Glutamatergic neuron (in vitro differentiated cells): Measurements from ENCODE around the gene COTL1. TPM values are rescaled to one million over a fixed set of nuclear protein-coding genes. Genes with fewer than 3 reads are reported as not detected.

Experiments
- DNase-seq: peaks from one replicate; pipeline ENCODE4 v3.0.0; 2022
- H3K27ac Mint-ChIP-seq: one replicate; pipeline ENCODE4 v1.8.0; 2020; ENCODE audit warnings: mild to moderate bottlenecking, mixed read lengths, inconsistent platforms; ENCODE audit not compliant: unreplicated experiment
- H3K27me3 Mint-ChIP-seq: one replicate; pipeline ENCODE4 v1.8.0; 2020; ENCODE audit warnings: mild to moderate bottlenecking, moderate library complexity, mixed read lengths, inconsistent platforms; ENCODE audit not compliant: unreplicated experiment
- H3K36me3 Mint-ChIP-seq: one replicate; pipeline ENCODE4 v1.8.0; 2020; ENCODE audit warnings: mild to moderate bottlenecking, mixed read lengths, inconsistent platforms; ENCODE audit not compliant: unreplicated experiment
- H3K4me1 Mint-ChIP-seq: one replicate; pipeline ENCODE4 v1.8.0; 2020; ENCODE audit warnings: mild to moderate bottlenecking, low read depth, mixed read lengths, inconsistent platforms; ENCODE audit not compliant: unreplicated experiment
- H3K4me3 Mint-ChIP-seq: one replicate; pipeline ENCODE4 v1.8.0; 2020; ENCODE audit warnings: mild to moderate bottlenecking, mixed read lengths, inconsistent platforms; ENCODE audit not compliant: unreplicated experiment
- H3K9me3 Mint-ChIP-seq: one replicate; pipeline ENCODE4 v1.8.0; 2020; ENCODE audit warnings: mild to moderate bottlenecking, moderate library complexity, mixed read lengths, inconsistent platforms; ENCODE audit not compliant: unreplicated experiment
- CTCF ChIP-seq: fragments of 200-600 bp; sonication (generic); IDR thresholded peaks from one replicate; pipeline ENCODE4 v1.5.0; 2021; ENCODE audit not compliant: partially characterized antibody, unreplicated experiment
- total RNA-seq: library from RNA; stranded (reverse); fragmentation: NEBNext Ultra II Directional; extraction: Animal tissue kit (Norgen Biotek cat#: 25700); gene quantifications from one replicate; pipeline ENCODE4 v1.2.1, GENCODE V29; 2021; ENCODE audit not compliant: unreplicated experiment

The COTL1 gene
- total RNA-seq, 1 donor from 2014 or later = 545 TPM

- peaks cover 3% of the 10 kb centered on the region for H3K9me3 Mint-ChIP-seq
- H3K4me1 Mint-ChIP-seq = peaks cover 21% of the 10 kb centered on the region
- no peaks in the 10 kb centered on the region for H3K36me3 Mint-ChIP-seq
- no peak for TF ChIP-seq CTCF
- H3K27ac Mint-ChIP-seq = no peak overlapping the region
- no peak for DNase-seq
- H3K27me3 Mint-ChIP-seq = peaks cover 11% of the 10 kb centered on the region
- H3K4me3 Mint-ChIP-seq = no peak overlapping the region
These were observed 54.0 kb downstream of the COTL1 start for GRCh38 chr16:84563786-84564420.

GRCh38 chr16:84563064-84563715 is 54.7 kb downstream of the COTL1 start:
- TF ChIP-seq CTCF = no peak
- DNase-seq = no peak
- Mint-ChIP-seq H3K36me3 (no peaks in the 10 kb centered on the region), H3K27me3 (peaks cover 13% of the 10 kb centered on the region), H3K4me1 (peaks cover 21% of the 10 kb centered on the region), H3K27ac (no peak overlapping the region), H3K9me3 (peaks cover 3% of the 10 kb centered on the region), H3K4me3 (no peak overlapping the region)

GRCh38 chr16:84562174-84562815 is 55.6 kb downstream of the COTL1 start:
- H3K9me3 Mint-ChIP-seq = peaks cover 3% of the 10 kb centered on the region
- H3K4me1 Mint-ChIP-seq = peaks cover 16% of the 10 kb centered on the region
- TF ChIP-seq CTCF = no peak
- H3K27ac Mint-ChIP-seq = no peak overlapping the region
- peaks cover 13% of the 10 kb centered on the region for H3K27me3 Mint-ChIP-seq
- H3K36me3 Mint-ChIP-seq = no peaks in the 10 kb centered on the region
- no peak for DNase-seq
- H3K4me3 Mint-ChIP-seq = no peak overlapping the region

GRCh38 chr16:84561291-84561690 is 56.6 kb downstream of the COTL1 start:
- H3K4me1 Mint-ChIP-seq = peaks cover 11% of the 10 kb centered on the region
- no peak overlapping the region for H3K4me3 Mint-ChIP-seq
- H3K9me3 Mint-ChIP-seq = peaks cover 3% of the 10 kb centered on the region
- TF ChIP-seq CTCF = no peak
- H3K36me3 Mint-ChIP-seq = no peaks in the 10 kb centered on the region
- H3K27me3 Mint-ChIP-seq = peaks cover 13% of the 10 kb centered on the region
- no peak overlapping the region for H3K27ac Mint-ChIP-seq
- DNase-seq = no peak

GRCh38 chr16:84560269-84560668 is 57.6 kb downstream of the COTL1 start:
- H3K36me3 Mint-ChIP-seq = no peaks in the 10 kb centered on the region
- H3K27ac Mint-ChIP-seq = peak overlapping the region; percentile 3
- no peak for TF ChIP-seq CTCF
- DNase-seq = no peak
- no peak overlapping the region for H3K4me3 Mint-ChIP-seq
- H3K4me1 Mint-ChIP-seq = peaks cover 19% of the 10 kb centered on the region
- H3K9me3 Mint-ChIP-seq = peaks cover 3% of the 10 kb centered on the region
- peaks cover 6% of the 10 kb centered on the region for H3K27me3 Mint-ChIP-seq
